GM12892 (cell line): ENCODE data around the gene ULK4.

Experiments used
- POLR2A ChIP-seq: IDR thresholded peaks from 2 replicates; pipeline ENCODE4 v1.6.1; 2011; ENCODE audit warnings: low read depth, low read length, control low read depth
- POLR2AphosphoS5 ChIP-seq: IDR thresholded peaks from 2 replicates; pipeline ENCODE4 v1.6.1; 2011; ENCODE audit warnings: low read depth, low read length, control low read depth

DNA sequence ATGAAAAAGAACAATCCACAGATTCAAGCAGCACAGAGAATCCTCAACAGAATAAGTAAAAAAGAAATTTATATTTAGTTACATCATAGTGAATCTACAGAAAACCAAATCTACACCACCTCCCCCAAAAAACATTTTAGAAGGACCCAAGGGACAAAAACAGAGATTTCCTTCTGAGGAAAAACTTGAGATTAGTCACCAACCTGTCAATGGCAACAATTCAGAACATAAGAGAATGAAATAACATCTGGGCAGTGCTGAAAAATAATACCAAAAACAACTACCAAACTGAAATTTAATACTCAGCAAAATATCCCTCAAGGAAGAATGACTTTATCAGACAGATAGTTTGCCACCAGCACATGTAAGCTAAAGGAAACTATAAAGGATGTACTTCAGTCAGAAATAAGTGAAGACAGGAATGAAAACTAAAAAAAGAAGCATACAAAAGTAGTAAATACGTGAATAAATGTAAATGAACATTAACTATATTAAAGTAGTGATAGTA lies 260.7 kb downstream of the ULK4 start:
- TF ChIP-seq POLR2A (no peak), POLR2AphosphoS5 (no peak)
